IMR-90 (cell line): ENCODE results near the gene BMP5. TPM values are rescaled to one million over a fixed set of nuclear protein-coding genes. Genes with fewer than 3 reads are reported as not detected.

Source experiments
- ATAC-seq: fragments of 200-7000 bp; cut with Tn5 transposase; 2 replicates; pipeline ENCODE4 v1.9.1; 2020; ENCODE audit warnings: low read depth, mild to moderate bottlenecking, moderate library complexity
- BruUV-seq: library from RNA; stranded (reverse); fragments of 400-500 nt; replicated peaks from 2 replicates; lab custom pipeline; 2021; lab: Mats Ljungman, UMichigan
- CTCF ChIA-PET: fragments of 300-600 bp; formaldehyde crosslinking; extraction: SDS; loops from one replicate; lab custom pipeline; 2021; ENCODE audit warnings: antibody characterized with exemption; lab: Yijun Ruan, JAX
- POLR2A ChIA-PET: fragments of 300-600 bp; sonication (Branson Sonifier 250); formaldehyde crosslinking; loops from one replicate; lab custom pipeline; 2022; ENCODE audit warnings: antibody characterized with exemption; ENCODE audit not compliant: unreplicated experiment; lab: Charles Lee
- DNase-seq: peaks from one replicate; pipeline ENCODE4 v3.0.0; 2013
- H2AFZ ChIP-seq: replicated peaks from 2 replicates; pipeline ENCODE3; 2013; ENCODE audit warnings: low read length, mild to moderate bottlenecking; ENCODE audit not compliant: poor library complexity
- H2AK5ac ChIP-seq: 2 replicates; pipeline ENCODE4 v1.6.1; 2013; ENCODE audit warnings: low read depth, low read length, inconsistent platforms
- H2AK9ac ChIP-seq: replicated peaks from 2 replicates; pipeline ENCODE3; 2013; ENCODE audit warnings: mild to moderate bottlenecking, low read depth, low read length, moderate library complexity; ENCODE audit not compliant: poor library complexity
- H2BK120ac ChIP-seq: 2 replicates; pipeline ENCODE4 v1.6.1; 2013; ENCODE audit warnings: low read depth, low read length, inconsistent platforms
- H2BK15ac ChIP-seq: 3 replicates; pipeline ENCODE4 v1.6.1; 2013; ENCODE audit warnings: low read depth, low read length, inconsistent platforms
- H2BK20ac ChIP-seq: 2 replicates; pipeline ENCODE4 v1.6.1; 2013; ENCODE audit warnings: low read depth, mild to moderate bottlenecking, inconsistent platforms, low read length, moderate library complexity
- H2BK5ac ChIP-seq: 2 replicates; pipeline ENCODE4 v1.6.1; 2013; ENCODE audit warnings: mild to moderate bottlenecking, low read depth, low read length, inconsistent platforms; ENCODE audit not compliant: poor library complexity, severe bottlenecking
- H3K14ac ChIP-seq: replicated peaks from 2 replicates; pipeline ENCODE4 v1.6.1; 2013; ENCODE audit warnings: low read depth, low read length, inconsistent platforms
- H3K18ac ChIP-seq: 2 replicates; pipeline ENCODE4 v1.6.1; 2013; ENCODE audit warnings: low read depth, low read length, control low read depth
- H3K23ac ChIP-seq: 2 replicates; pipeline ENCODE4 v1.6.1; 2013; ENCODE audit warnings: low read depth, low read length, inconsistent platforms
- H3K27ac ChIP-seq: 2 replicates; pipeline ENCODE4 v1.5.1; 2013; ENCODE audit warnings: mild to moderate bottlenecking, control low read depth, low read length; ENCODE audit not compliant: insufficient read depth
- H3K27me3 ChIP-seq: 2 replicates; pipeline ENCODE4 v1.6.1; 2013; ENCODE audit warnings: low read length; ENCODE audit not compliant: control insufficient read depth, insufficient read depth
- H3K36me3 ChIP-seq: 2 replicates; pipeline ENCODE4 v1.6.1; 2013; ENCODE audit warnings: low read length, mixed read lengths; ENCODE audit not compliant: control insufficient read depth, insufficient read depth
- H3K4ac ChIP-seq: 2 replicates; pipeline ENCODE4 v1.6.1; 2013; ENCODE audit warnings: low read depth, low read length, inconsistent platforms
- H3K4me1 ChIP-seq: 2 replicates; pipeline ENCODE4 v1.6.1; 2013; ENCODE audit warnings: low read length, mixed read lengths; ENCODE audit not compliant: control insufficient read depth, insufficient read depth
- H3K4me2 ChIP-seq: 2 replicates; pipeline ENCODE4 v1.6.1; 2013; ENCODE audit warnings: low read depth, mild to moderate bottlenecking, control low read depth, low read length, moderate library complexity
- H3K4me3 ChIP-seq: 2 replicates; pipeline ENCODE4 v1.5.1; 2013; ENCODE audit warnings: low read depth, mild to moderate bottlenecking, control low read depth, low read length, moderate library complexity; ENCODE audit not compliant: insufficient read depth
- H3K56ac ChIP-seq: 2 replicates; pipeline ENCODE4 v1.6.1; 2013; ENCODE audit warnings: low read length, inconsistent platforms; ENCODE audit not compliant: insufficient read depth; ENCODE audit errors: extremely low read depth
- H3K79me1 ChIP-seq, 2 experiments: 2 replicates each; pipeline ENCODE4 v1.6.1; 2013; ENCODE audit warnings: low read length in 2 of 2, inconsistent platforms in 1 of 2, low read depth in 1 of 2
- H3K9ac ChIP-seq: 2 replicates; pipeline ENCODE4 v1.6.1; 2013; ENCODE audit warnings: low read depth, low read length, control low read depth
- H3K9me1 ChIP-seq: 2 replicates; pipeline ENCODE4 v1.6.1; 2013; ENCODE audit warnings: low read length, inconsistent platforms; ENCODE audit not compliant: insufficient read depth
- H3K9me3 ChIP-seq: 2 replicates; pipeline ENCODE4 v1.6.1; 2013; ENCODE audit warnings: low read length; ENCODE audit not compliant: control insufficient read depth, insufficient read depth
- H4K20me1 ChIP-seq: 2 replicates; pipeline ENCODE4 v1.6.1; 2013; ENCODE audit warnings: low read length, inconsistent platforms; ENCODE audit not compliant: insufficient read depth
- H4K5ac ChIP-seq: 2 replicates; pipeline ENCODE4 v1.6.1; 2013; ENCODE audit warnings: mild to moderate bottlenecking, low read depth, low read length, control low read depth
- H4K8ac ChIP-seq, 2 experiments: 2 replicates each; pipeline ENCODE4 v1.6.1; 2013; ENCODE audit warnings: low read depth in 2 of 2, low read length in 2 of 2, control low read depth in 1 of 2, inconsistent platforms in 1 of 2
- H4K91ac ChIP-seq: 2 replicates; pipeline ENCODE4 v1.6.1; 2013; ENCODE audit warnings: low read depth, low read length, inconsistent platforms; ENCODE audit not compliant: insufficient read depth
- BHLHE40 ChIP-seq: fragments of 150-350 bp; IDR thresholded peaks from 2 replicates; pipeline ENCODE4 v1.6.1; 2016; ENCODE audit warnings: mild to moderate bottlenecking, low read depth, low read length
- CEBPB ChIP-seq: IDR thresholded peaks from 2 replicates; pipeline ENCODE4 v1.6.1; 2012; ENCODE audit warnings: low read depth, low read length, improper control_type of control experiment
- CHD1 ChIP-seq: IDR thresholded peaks from 2 replicates; pipeline ENCODE4 v1.6.1; 2012; ENCODE audit warnings: low read depth, low read length, improper control_type of control experiment
- CTCF ChIP-seq: conservative IDR thresholded peaks from 2 replicates; pipeline ENCODE4 v1.5.1; 2012; ENCODE audit warnings: mild to moderate bottlenecking, low read depth, low read length, improper control_type of control experiment
- ELK1 ChIP-seq: fragments of 150-350 bp; IDR thresholded peaks from 2 replicates; pipeline ENCODE4 v1.6.1; 2016; ENCODE audit warnings: low read depth, mild to moderate bottlenecking, low read length, moderate library complexity, borderline replicate concordance
- FOS ChIP-seq: fragments of 150-350 bp; IDR thresholded peaks from 2 replicates; pipeline ENCODE4 v1.6.1; 2016; ENCODE audit warnings: low read depth, low read length
- MAFK ChIP-seq: IDR thresholded peaks from 2 replicates; pipeline ENCODE4 v1.6.1; 2012; ENCODE audit warnings: low read depth, low read length, improper control_type of control experiment
- MAZ ChIP-seq: IDR thresholded peaks from 2 replicates; pipeline ENCODE4 v1.6.1; 2012; ENCODE audit warnings: low read depth, mild to moderate bottlenecking, low read length, improper control_type of control experiment, moderate library complexity, borderline replicate concordance
- MXI1 ChIP-seq: IDR thresholded peaks from 2 replicates; pipeline ENCODE4 v1.6.1; 2012; ENCODE audit warnings: low read depth, mild to moderate bottlenecking, low read length, moderate library complexity, borderline replicate concordance
- NFE2L2 ChIP-seq: fragments of 150-350 bp; IDR thresholded peaks from 2 replicates; pipeline ENCODE4 v1.6.1; 2016; ENCODE audit warnings: low read depth, mild to moderate bottlenecking, low read length
- POLR2A ChIP-seq: IDR thresholded peaks from 2 replicates; pipeline ENCODE4 v1.6.1; 2012; ENCODE audit warnings: mild to moderate bottlenecking, low read depth, low read length
- RAD21 ChIP-seq: IDR thresholded peaks from 2 replicates; pipeline ENCODE4 v1.6.1; 2012; ENCODE audit warnings: low read length, improper control_type of control experiment
- RCOR1 ChIP-seq: IDR thresholded peaks from 2 replicates; pipeline ENCODE4 v1.6.1; 2012; ENCODE audit warnings: mild to moderate bottlenecking, low read length, improper control_type of control experiment; ENCODE audit not compliant: insufficient replicate concordance
- RFX5 ChIP-seq: IDR thresholded peaks from 2 replicates; pipeline ENCODE4 v1.8.0; 2012; ENCODE audit warnings: low read depth, mild to moderate bottlenecking, low read length, moderate library complexity
- SMC3 ChIP-seq: fragments of 150-350 bp; IDR thresholded peaks from 2 replicates; pipeline ENCODE4 v1.6.1; 2016; ENCODE audit warnings: low read depth, mild to moderate bottlenecking, antibody characterized with exemption, low read length, moderate library complexity
- USF2 ChIP-seq: fragments of 150-350 bp; IDR thresholded peaks from 2 replicates; pipeline ENCODE4 v1.6.1; 2017; ENCODE audit warnings: mild to moderate bottlenecking, antibody characterized with exemption, low read length, low read depth
- WGBS, 2 experiments: methylation state at CpG; one replicate each; pipeline versions ENCODE4 v1.1.5 to v1.1.7; 2013; ENCODE audit warnings: missing lambda C conversion rate in 2 of 2; ENCODE audit not compliant: insufficient read length in 1 of 2; ENCODE audit errors: extremely low coverage in 2 of 2; 5-methylcytosine and 5-hydroxymethylcytosine counted together
- dilution Hi-C: fragments of 300-500 bp; cut with HindIII; formaldehyde crosslinking; loops from one replicate; pipeline ENCODE4 v1.14.3; 2018; ENCODE audit warnings: low sequenced_read_pairs; ENCODE audit not compliant: unreplicated experiment
- in situ Hi-C: fragments of 300-500 bp; cut with MboI; formaldehyde crosslinking; loops from 3 replicates; pipeline ENCODE4 v1.14.3; 2019; ENCODE audit warnings: low sequenced_read_pairs, inconsistent platforms, mixed read lengths
- intact Hi-C: fragments of 100-400 bp; cut with micrococcal nuclease; formaldehyde crosslinking; loops from 2 replicates; pipeline ENCODE4 v1.10.0; 2022
- polyA plus RNA-seq, 3 experiments: library from polyadenylated mRNA; depleted of rRNA; stranded (reverse); fragments of >200 nt; gene quantifications; 2 replicates each; pipeline ENCODE4 v1.2.3, GENCODE V29; 2012; ENCODE audit warnings: low replicate concordance in 1 of 3
- total RNA-seq: library from RNA; depleted of rRNA; stranded (reverse); fragments of >200 nt; gene quantifications from 2 replicates; pipeline ENCODE4 v1.2.3, GENCODE V29; 2012

BMP5 gene
- total and polyA plus RNA-seq, 2 of the 4 experiments (the other 2 are of a cell fraction), result under 0.01 to 0.02 TPM

GRCh38 chr6:55835220-55835619 is 40.2 kb downstream of the BMP5 start:
- Histone ChIP-seq H2AK9ac (no peak overlapping the region), H3K9me3 (no peaks in the 10 kb centered on the region), H4K20me1 (no peaks in the 10 kb centered on the region), H3K27ac (no peak overlapping the region), H3K18ac (peak overlapping the region; percentile 44; the same call in 1 of the 2 replicates), H4K91ac (no peak overlapping the region), H3K23ac (no peak overlapping the region), H3K4me2 (no peak overlapping the region), H2BK20ac (no peak overlapping the region), H2AK5ac (no peak overlapping the region), H2BK5ac (no peak overlapping the region), H3K79me1 (no peaks in the 10 kb centered on the region), H3K27me3 (no peaks in the 10 kb centered on the region; the same call in 1 of the 2 replicates), H2BK120ac (no peak overlapping the region), H3K4ac (no peak overlapping the region), H2BK15ac (no peak overlapping the region), H2AFZ (no peak overlapping the region), H3K4me1 (no peaks in the 10 kb centered on the region), H3K36me3 (no peaks in the 10 kb centered on the region), H3K14ac (no peak overlapping the region), H3K4me3 (no peak overlapping the region), H4K8ac (no peak overlapping the region), H3K9ac (no peak overlapping the region), H3K56ac (no peak overlapping the region), H4K5ac (no peak overlapping the region; the same call in 1 of the 2 replicates), H3K9me1 (no peaks in the 10 kb centered on the region)
- CTCF ChIA-PET, result no interaction called here
- no CpG with 5 or more reads among the region's 1 CpG for WGBS, 2 experiments
- POLR2A ChIA-PET, result no interaction called here
- TF ChIP-seq MXI1 (no peak), MAFK (no peak), RCOR1 (no peak), POLR2A (no peak), BHLHE40 (no peak), CEBPB (no peak), RFX5 (no peak), MAZ (no peak), ELK1 (no peak), FOS (no peak), NFE2L2 (no peak), USF2 (no peak), CTCF (no peak), CHD1 (no peak), SMC3 (no peak), RAD21 (no peak)
- ATAC-seq (no peak), DNase-seq (no peak)
- BruUV-seq, result no TSS peak
- intact Hi-C loops, result no loop called here
- dilution Hi-C loops, result no loop called here
- in situ Hi-C loops, result no loop called here
